ENCODE measurements around the gene ZNF221.
"Not testable (repeated sequence)": the region's sequence is repeated elsewhere in the genome, so short reads cannot be mapped to it uniquely, and the experiment has no call there.

The ZNF221 gene

DNA sequence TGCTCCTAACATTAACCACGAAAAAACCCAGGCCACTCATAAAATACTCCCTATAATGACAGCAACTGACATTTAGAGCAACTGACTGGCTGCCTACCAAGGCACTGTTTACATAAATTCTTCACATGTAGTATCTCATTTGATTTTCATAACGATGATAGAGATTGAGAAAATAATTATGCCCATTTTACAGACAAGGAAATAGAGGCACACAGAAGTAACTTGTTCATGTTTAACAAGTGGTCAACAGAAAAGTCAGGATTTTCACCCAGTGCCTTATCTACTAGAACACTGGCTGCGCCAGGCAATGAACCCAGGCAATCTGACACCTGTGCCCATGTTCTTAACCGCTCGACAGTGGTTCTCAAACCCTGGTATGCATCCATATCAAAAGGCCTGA lies 22.2 kb upstream of the ZNF221 start:
- no peak overlapping the region for H3K27ac ChIP-seq (ENCODE audit: low read length)
- no peaks in the 10 kb centered on the region for H3K27me3 ChIP-seq (ENCODE audit: control insufficient read depth in 1 of 2, insufficient read depth in 2 of 2, low read length in 2 of 2)
- peaks cover 2% of the 10 kb centered on the region for H3K4me1 ChIP-seq (ENCODE audit: control insufficient read depth, insufficient read depth, low read length)
- H3K4me3 ChIP-seq (ENCODE audit: low read length in 2 of 2) = no peak overlapping the region
- H3K9me3 ChIP-seq (ENCODE audit: control insufficient read depth in 2 of 2, low read length in 2 of 2) = peaks cover 0 to 8% of the 10 kb centered on the region in 2 donors
- H3K36me3 ChIP-seq (ENCODE audit: control insufficient read depth in 2 of 2, insufficient read depth in 2 of 2, low read length in 2 of 2) = peaks cover 73 to 83% of the 10 kb centered on the region in 2 donors
- no peak overlapping the region for H3K9ac ChIP-seq (ENCODE audit: low read length in 2 of 2)

DNA sequence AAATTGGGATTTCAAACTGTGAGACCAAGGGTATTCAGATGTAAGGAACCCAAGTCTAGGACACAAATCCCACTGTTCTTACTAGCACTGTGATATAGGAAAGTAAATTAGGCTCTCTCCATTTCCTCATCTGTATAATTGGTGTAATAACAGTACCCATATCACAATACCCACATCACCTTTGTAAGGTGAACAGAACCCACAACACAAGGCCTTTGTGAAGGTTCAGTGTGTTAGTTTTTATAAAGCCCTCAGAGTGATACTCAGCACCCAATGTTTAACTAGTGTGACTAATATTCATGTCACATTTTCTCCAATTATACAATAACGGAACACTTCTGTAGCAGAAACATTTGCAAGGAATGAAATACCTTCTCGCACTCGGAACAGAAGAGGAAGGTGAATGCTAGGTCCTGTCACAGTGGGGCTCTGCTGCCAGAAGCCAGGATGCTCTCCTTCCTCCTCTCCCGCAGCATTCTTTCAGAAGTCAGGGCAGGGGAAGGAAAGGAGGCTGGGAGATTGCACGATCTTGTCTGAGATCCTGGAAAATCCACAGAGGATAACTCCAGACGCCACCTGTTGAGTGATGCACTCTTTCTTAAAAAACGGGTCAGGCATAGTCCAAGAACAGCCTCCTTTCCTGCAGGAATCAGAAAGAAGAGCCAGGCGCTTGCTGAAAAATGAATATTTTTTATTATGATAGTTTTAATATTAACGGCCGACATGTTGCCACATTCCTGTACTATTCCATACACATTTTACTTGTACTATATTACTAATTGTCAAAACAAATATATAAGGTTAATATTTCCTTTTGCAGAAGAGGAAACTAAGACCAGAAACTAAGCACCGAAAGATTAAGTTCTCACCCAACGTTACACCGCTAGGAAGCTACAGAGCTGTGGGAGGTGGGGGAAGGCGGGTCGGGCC lies 16.7 kb upstream of the ZNF221 start:
- Histone ChIP-seq H3K36me3 (ENCODE audit: control insufficient read depth in 2 of 2, insufficient read depth in 2 of 2, low read length in 2 of 2) (peaks cover 28 to 33% of the 10 kb centered on the region in 2 donors), H3K9ac (ENCODE audit: low read length in 2 of 2) (peak overlapping the region; percentile 90), H3K9me3 (ENCODE audit: control insufficient read depth in 2 of 2, low read length in 2 of 2) (no peaks in the 10 kb centered on the region), H3K27ac (ENCODE audit: low read length) (peak overlapping the region; percentile 74), H3K27me3 (ENCODE audit: control insufficient read depth in 1 of 2, insufficient read depth in 2 of 2, low read length in 2 of 2) (no peaks in the 10 kb centered on the region), H3K4me1 (ENCODE audit: control insufficient read depth, insufficient read depth, low read length) (peaks cover 8% of the 10 kb centered on the region), H3K4me3 (ENCODE audit: low read length in 2 of 2) (peak overlapping the region; percentile 81 to 89)

DNA sequence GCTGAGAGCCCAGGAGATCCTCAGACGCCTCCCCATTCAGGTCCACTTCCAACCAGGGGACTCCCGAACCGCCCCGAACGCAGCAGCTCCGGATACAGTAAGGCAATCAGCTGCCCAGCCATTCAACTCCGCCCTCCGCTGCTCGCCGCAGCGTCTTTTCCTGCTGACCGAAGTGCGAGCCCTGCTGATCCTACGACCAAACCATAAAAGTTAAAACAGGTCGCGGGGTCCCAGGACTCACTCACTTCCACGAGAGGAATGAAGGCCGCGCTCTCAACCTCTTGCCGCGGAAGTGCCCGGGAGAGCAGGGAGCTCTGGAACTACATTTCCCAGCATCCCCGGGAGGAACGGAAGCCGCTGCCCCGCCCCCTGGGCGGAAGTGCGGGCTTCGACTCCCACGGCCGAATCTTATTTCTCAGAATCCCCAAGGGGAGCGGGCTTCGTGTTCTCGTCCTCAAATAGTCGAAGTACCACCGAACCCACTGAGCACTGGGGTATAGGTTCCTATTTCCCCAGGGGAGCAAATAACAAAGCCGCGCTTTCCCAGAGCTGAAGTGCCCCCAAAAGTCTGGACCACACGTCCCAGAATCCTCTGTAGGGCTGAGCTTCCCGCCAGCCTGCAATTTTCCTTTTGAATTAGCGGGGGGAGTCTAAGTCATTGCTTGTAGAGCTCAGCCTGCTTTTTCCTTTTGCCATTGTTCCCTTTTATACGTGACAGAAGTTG lies 15.9 kb upstream of the ZNF221 start, which contains the start of gene ZNF45:
Gene ZNF45 (minus strand): TSS at position 298 of the 724 bp plus-strand sequence. CDS start 13,097 bp downstream, outside the sequence.
- peak within 1 kb of the TSS; percentile 74 for H3K27ac ChIP-seq (ENCODE audit: low read length)
- H3K9me3 ChIP-seq (ENCODE audit: control insufficient read depth in 2 of 2, low read length in 2 of 2) = no peaks in the 10 kb centered on the region

DNA sequence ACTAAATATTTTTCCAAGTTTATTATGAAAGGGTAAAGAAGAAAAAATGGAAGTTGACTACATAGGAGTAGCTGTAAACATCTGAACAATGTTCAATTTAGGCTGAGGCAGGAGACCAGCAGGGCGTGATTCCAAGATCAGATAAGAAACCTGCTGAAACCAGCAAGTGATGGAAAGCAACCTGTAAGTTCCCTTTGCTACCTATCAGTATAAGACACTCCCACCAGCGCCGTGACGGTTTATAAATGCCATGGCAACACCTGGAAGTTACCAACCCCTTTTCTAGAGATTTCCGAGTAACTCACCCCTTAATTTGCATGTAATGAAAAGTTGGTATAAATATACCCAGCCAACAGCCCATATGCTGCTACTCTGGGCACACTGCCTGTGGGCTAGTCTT lies 14.8 kb upstream of the ZNF221 start:
- no peak overlapping the region for H3K27ac ChIP-seq (ENCODE audit: low read length)

More for the DNA sequence above, 15.9 kb upstream of the ZNF221 start, which contains the start of gene ZNF45:
- H3K9ac ChIP-seq (ENCODE audit: low read length in 2 of 2) = peak within 1 kb of the TSS; percentile 90
- peaks cover 19 to 25% of the 10 kb centered on the region in 2 donors for H3K36me3 ChIP-seq (ENCODE audit: control insufficient read depth in 2 of 2, insufficient read depth in 2 of 2, low read length in 2 of 2)
- no peaks in the 10 kb centered on the region for H3K27me3 ChIP-seq (ENCODE audit: control insufficient read depth in 1 of 2, insufficient read depth in 2 of 2, low read length in 2 of 2)
- H3K4me3 ChIP-seq (ENCODE audit: low read length in 2 of 2) = peak within 1 kb of the TSS; percentile 81 to 89
- peaks cover 8% of the 10 kb centered on the region for H3K4me1 ChIP-seq (ENCODE audit: control insufficient read depth, insufficient read depth, low read length)

DNA sequence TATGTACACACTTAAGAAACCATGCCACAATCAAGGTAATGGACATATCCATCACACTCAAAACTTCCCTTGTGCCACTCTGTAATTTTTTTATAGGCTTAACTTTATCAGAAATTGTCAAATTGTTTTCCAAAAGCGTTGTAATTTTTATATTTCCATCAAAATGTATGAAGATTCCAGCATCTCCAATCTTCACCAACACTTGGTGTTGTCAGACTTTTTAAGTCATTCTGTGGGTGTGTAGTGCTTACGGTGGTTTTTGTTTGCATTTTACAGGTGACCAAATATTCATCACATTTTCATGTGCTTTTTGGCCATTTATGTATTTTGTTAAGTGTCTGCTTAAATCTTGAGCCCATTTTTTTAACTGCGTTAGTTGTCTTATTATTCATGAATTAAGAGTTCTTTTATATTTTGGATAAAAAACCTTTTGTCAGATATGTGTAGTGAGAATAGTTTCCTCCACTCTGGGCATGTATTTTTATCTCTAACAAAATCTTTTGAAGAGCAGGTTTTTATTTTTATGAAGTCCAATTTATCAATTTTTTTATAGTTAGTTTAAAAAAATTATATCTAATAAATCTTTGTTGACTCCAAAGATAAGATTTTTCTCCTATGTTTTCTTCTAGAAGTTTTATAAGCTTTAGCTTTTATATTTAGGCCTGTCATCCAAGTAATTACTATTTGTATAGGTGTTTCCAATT lies 11.3 kb upstream of the ZNF221 start:
- Histone ChIP-seq H3K4me3 (ENCODE audit: low read length in 2 of 2) (no peak overlapping the region), H3K36me3 (ENCODE audit: control insufficient read depth in 2 of 2, insufficient read depth in 2 of 2, low read length in 2 of 2) (no peaks in the 10 kb centered on the region), H3K9ac (ENCODE audit: low read length in 2 of 2) (no peak overlapping the region), H3K9me3 (ENCODE audit: control insufficient read depth in 2 of 2, low read length in 2 of 2) (no peaks in the 10 kb centered on the region), H3K4me1 (ENCODE audit: control insufficient read depth, insufficient read depth, low read length) (no peaks in the 10 kb centered on the region), H3K27me3 (ENCODE audit: control insufficient read depth in 1 of 2, insufficient read depth in 2 of 2, low read length in 2 of 2) (no peaks in the 10 kb centered on the region), H3K27ac (ENCODE audit: low read length) (no peak overlapping the region)

More for the DNA sequence above, 14.8 kb upstream of the ZNF221 start:
- Histone ChIP-seq H3K27me3 (ENCODE audit: control insufficient read depth in 1 of 2, insufficient read depth in 2 of 2, low read length in 2 of 2) (no peaks in the 10 kb centered on the region), H3K36me3 (ENCODE audit: control insufficient read depth in 2 of 2, insufficient read depth in 2 of 2, low read length in 2 of 2) (peaks cover 11 to 16% of the 10 kb centered on the region in 2 donors), H3K9me3 (ENCODE audit: control insufficient read depth in 2 of 2, low read length in 2 of 2) (no peaks in the 10 kb centered on the region), H3K4me1 (ENCODE audit: control insufficient read depth, insufficient read depth, low read length) (peaks cover 8% of the 10 kb centered on the region), H3K9ac (ENCODE audit: low read length in 2 of 2) (no peak overlapping the region), H3K4me3 (ENCODE audit: low read length in 2 of 2) (no peak overlapping the region)

DNA sequence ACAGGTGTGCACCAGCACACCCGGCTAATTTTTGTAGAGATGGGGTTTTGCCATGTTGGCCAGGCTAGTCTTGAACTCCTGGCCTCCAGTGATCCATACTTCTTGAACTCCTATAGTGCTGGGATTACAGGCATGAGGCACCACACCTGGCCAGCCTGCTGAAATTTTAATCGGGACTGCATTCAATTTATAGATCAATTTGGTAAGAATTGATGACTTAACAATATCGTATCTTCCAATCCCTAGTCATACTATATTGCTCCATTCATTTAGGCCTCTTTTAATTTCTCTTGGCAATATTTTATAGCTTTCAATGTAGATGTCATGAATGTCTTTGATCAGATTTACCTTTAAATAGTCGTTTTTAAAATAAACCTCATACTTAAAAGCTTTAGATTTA lies 10.3 kb upstream of the ZNF221 start:
- H3K27me3 ChIP-seq (ENCODE audit: control insufficient read depth in 1 of 2, insufficient read depth in 2 of 2, low read length in 2 of 2) = no peaks in the 10 kb centered on the region
- no peaks in the 10 kb centered on the region for H3K9me3 ChIP-seq (ENCODE audit: control insufficient read depth in 2 of 2, low read length in 2 of 2)
- no peaks in the 10 kb centered on the region for H3K4me1 ChIP-seq (ENCODE audit: control insufficient read depth, insufficient read depth, low read length)
- H3K4me3 ChIP-seq (ENCODE audit: low read length in 2 of 2) = no peak overlapping the region
- H3K36me3 ChIP-seq (ENCODE audit: control insufficient read depth in 2 of 2, insufficient read depth in 2 of 2, low read length in 2 of 2) = no peaks in the 10 kb centered on the region
- H3K27ac ChIP-seq (ENCODE audit: low read length) = no peak overlapping the region
- no peak overlapping the region for H3K9ac ChIP-seq (ENCODE audit: low read length in 2 of 2)

DNA sequence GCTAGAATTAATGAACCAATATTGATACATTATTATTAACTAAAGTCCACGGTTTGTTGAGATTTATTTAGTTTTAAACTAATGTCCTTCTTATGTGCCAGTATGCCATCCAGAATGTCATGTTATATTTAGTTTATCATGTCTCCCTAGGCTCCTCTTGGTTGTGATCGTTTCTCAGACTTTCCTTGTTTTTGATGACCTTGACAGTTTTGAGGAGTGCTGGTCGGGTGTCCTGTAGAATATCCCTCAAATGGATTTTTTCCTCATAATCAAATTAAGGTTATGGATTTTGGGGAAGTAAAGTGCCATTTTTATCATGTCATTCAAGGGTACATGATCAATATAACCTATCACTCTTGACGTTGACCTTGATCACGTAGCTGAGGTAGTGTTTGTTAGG lies 9.8 kb upstream of the ZNF221 start:
- Histone ChIP-seq H3K4me3 (ENCODE audit: low read length in 2 of 2) (no peak overlapping the region), H3K27ac (ENCODE audit: low read length) (no peak overlapping the region), H3K4me1 (ENCODE audit: control insufficient read depth, insufficient read depth, low read length) (no peaks in the 10 kb centered on the region), H3K27me3 (ENCODE audit: control insufficient read depth in 1 of 2, insufficient read depth in 2 of 2, low read length in 2 of 2) (no peaks in the 10 kb centered on the region), H3K9ac (ENCODE audit: low read length in 2 of 2) (no peak overlapping the region), H3K36me3 (ENCODE audit: control insufficient read depth in 2 of 2, insufficient read depth in 2 of 2, low read length in 2 of 2) (no peaks in the 10 kb centered on the region), H3K9me3 (ENCODE audit: control insufficient read depth in 2 of 2, low read length in 2 of 2) (no peaks in the 10 kb centered on the region)

DNA sequence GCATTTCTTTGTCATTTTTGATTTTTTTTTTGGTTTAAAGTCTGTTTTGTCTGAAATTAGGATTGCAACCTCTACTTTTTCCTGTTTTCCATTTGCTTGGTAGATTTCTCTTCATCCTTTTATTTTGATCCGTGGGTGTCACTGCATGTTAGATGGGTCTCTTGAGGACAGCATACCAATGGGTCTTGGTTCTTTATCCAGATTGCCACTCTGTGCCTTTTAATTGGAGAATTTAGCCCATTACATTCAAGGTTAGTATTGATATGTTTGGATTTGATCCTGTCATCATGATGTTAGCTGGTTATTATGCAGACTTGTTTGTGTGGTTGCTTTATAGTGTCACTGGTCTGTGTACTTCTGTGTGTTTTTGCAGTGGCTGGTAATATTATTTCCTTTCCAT lies 3.6 kb upstream of the ZNF221 start:
- not testable (repeated sequence) for H3K4me3 ChIP-seq (ENCODE audit: low read length in 2 of 2); H3K9me3 ChIP-seq (ENCODE audit: control insufficient read depth in 2 of 2, low read length in 2 of 2); H3K27me3 ChIP-seq (ENCODE audit: control insufficient read depth in 1 of 2, insufficient read depth in 2 of 2, low read length in 2 of 2); H3K27ac ChIP-seq (ENCODE audit: low read length); H3K36me3 ChIP-seq (ENCODE audit: control insufficient read depth in 2 of 2, insufficient read depth in 2 of 2, low read length in 2 of 2); H3K4me1 ChIP-seq (ENCODE audit: control insufficient read depth, insufficient read depth, low read length); H3K9ac ChIP-seq (ENCODE audit: low read length in 2 of 2)

DNA sequence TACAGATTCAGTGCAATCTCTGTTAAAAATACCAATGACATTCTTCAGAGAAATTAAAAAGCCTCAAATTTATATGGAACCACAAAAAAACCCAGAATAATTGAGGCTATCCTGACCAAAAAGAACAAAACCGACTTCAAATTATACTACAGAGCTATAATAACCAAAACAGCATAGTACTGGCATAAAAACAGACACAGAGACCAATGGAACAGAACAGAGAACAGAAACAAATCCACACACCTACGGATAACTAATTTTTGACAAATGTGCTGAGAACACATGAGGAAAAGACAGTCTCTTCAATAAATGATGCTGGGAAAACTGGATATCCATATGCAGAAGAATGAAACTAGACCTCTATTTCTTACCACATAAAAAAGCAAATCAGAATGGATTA lies 1.2 kb upstream of the ZNF221 start:
- not testable (repeated sequence) for H3K27ac ChIP-seq (ENCODE audit: low read length); H3K4me3 ChIP-seq (ENCODE audit: low read length in 2 of 2); H3K9ac ChIP-seq (ENCODE audit: low read length in 2 of 2); H3K27me3 ChIP-seq (ENCODE audit: control insufficient read depth in 1 of 2, insufficient read depth in 2 of 2, low read length in 2 of 2); H3K4me1 ChIP-seq (ENCODE audit: control insufficient read depth, insufficient read depth, low read length); H3K36me3 ChIP-seq (ENCODE audit: control insufficient read depth in 2 of 2, insufficient read depth in 2 of 2, low read length in 2 of 2)
- peaks cover 5 to 11% of the 10 kb centered on the region in 2 donors for H3K9me3 ChIP-seq (ENCODE audit: control insufficient read depth in 2 of 2, low read length in 2 of 2)

DNA sequence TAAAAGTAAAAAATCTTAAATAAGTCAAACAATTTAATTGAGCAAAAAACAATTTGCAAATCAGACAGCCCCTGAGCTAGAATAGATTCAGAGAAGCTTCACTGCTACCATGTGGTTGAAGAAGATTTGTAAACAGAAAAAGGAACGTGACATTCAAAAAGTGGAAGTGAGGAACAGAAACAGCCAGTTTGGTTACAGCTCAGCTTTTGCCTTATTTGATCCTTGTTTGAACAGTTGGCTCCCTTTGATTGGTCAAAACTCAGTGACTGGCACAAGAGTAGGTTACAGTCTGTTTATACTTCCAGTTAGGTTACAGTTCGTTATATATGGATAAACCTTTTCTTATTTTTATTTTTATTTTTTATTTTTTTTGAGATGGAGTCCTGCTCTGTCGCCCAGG lies 5.8 kb downstream of the ZNF221 start:
- Histone ChIP-seq H3K9ac (ENCODE audit: low read length in 2 of 2) (no peak overlapping the region), H3K9me3 (ENCODE audit: control insufficient read depth in 2 of 2, low read length in 2 of 2) (peaks cover 25 to 29% of the 10 kb centered on the region in 2 donors), H3K27ac (ENCODE audit: low read length) (no peak overlapping the region)

More for the DNA sequence above, 5.8 kb downstream of the ZNF221 start:
- Histone ChIP-seq H3K4me3 (ENCODE audit: low read length in 2 of 2) (no peak overlapping the region), H3K4me1 (ENCODE audit: control insufficient read depth, insufficient read depth, low read length) (no peaks in the 10 kb centered on the region), H3K27me3 (ENCODE audit: control insufficient read depth in 1 of 2, insufficient read depth in 2 of 2, low read length in 2 of 2) (no peaks in the 10 kb centered on the region), H3K36me3 (ENCODE audit: control insufficient read depth in 2 of 2, insufficient read depth in 2 of 2, low read length in 2 of 2) (peaks cover 9 to 11% of the 10 kb centered on the region in 2 donors)

Data from stomach smooth muscle (tissue), 2 donors.